Stimulated activated CD4-positive, alpha-beta T cell treated with anti-CD3 and anti-CD28 coated beads, Interleukin-4, amount 100 ng/mL, for 1 hour (primary cell): ENCODE data around the gene KCTD12.

Experiments used
- DNase-seq: peaks from one replicate; pipeline ENCODE4 v3.0.0-alpha.2; 2020

KCTD12 gene

GRCh38 chr13:76853481-76853880 lies 32.7 kb downstream of the KCTD12 start:
- DNase-seq, result no peak

GRCh38 chr13:76852986-76853385 lies 33.2 kb downstream of the KCTD12 start:
- DNase-seq, result no peak

- DNase-seq, result no peak
Measured at GRCh38 chr13:76851961-76852360, 34.2 kb downstream of the KCTD12 start.

- no peak for DNase-seq
Measured at GRCh38 chr13:76849493-76849892, 36.7 kb downstream of the KCTD12 start.

GRCh38 chr13:76848596-76848995 lies 37.6 kb downstream of the KCTD12 start:
- DNase-seq, result no peak

- DNase-seq, result no peak
Measured at GRCh38 chr13:76846363-76846762, 39.8 kb downstream of the KCTD12 start.

GRCh38 chr13:76845865-76846264 lies 40.3 kb downstream of the KCTD12 start:
- no peak for DNase-seq

GRCh38 chr13:76845367-76845766 lies 40.8 kb downstream of the KCTD12 start:
- no peak for DNase-seq

GRCh38 chr13:76837801-76838200 lies 48.4 kb downstream of the KCTD12 start:
- no peak for DNase-seq

GRCh38 chr13:76836311-76836710 lies 49.9 kb downstream of the KCTD12 start:
- no peak for DNase-seq

- no peak for DNase-seq
Measured at GRCh38 chr13:76833441-76833954, 52.7 kb downstream of the KCTD12 start.

- DNase-seq, result no peak
Measured at GRCh38 chr13:76832258-76832988, 53.8 kb downstream of the KCTD12 start.

GRCh38 chr13:76830805-76831204 lies 55.4 kb downstream of the KCTD12 start:
- no peak for DNase-seq
